Measurements from ENCODE around the gene SLC6A19.

DNA sequence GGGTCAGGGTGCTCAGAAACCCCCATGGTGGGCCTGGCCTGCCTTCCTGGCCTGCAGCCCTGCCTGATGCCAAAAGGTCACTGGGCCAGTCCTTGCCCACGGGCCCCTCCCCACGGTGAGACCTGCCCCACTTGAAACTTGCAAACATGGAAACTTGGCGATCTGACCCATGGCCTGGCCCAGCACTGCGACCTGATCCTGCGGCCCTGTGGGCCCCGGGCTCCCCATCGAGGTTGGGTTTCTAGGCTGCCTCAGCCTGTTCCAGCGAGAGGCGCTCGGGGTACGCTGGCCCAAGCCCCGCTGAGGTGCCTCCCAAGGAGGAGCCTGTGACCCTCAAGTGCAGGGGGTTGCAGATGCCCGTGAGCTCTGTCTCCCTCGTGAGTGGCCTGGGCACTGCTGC is 37.5 kb upstream of the SLC6A19 start:
- no peak for TF ChIP-seq CTCF (IDR thresholded peaks at IDR 0.05 in 2 of 3, conservative IDR thresholded peaks at IDR 0.05 in 1 of 3; ENCODE audit: control insufficient read depth in 2 of 3, extremely low read depth in 1 of 3, insufficient read depth in 1 of 3, low read depth in 3 of 3, low read length in 3 of 3)
- TF ChIP-seq, protein P1, sequence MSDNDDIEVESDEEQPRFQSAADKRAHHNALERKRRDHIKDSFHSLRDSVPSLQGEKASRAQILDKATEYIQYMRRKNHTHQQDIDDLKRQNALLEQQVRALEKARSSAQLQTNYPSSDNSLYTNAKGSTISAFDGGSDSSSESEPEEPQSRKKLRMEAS (IDR thresholded peaks at IDR 0.05; ENCODE audit: low read depth, low read length): no peak
- no peak for TF ChIP-seq ZNF207 (IDR thresholded peaks at IDR 0.05; ENCODE audit: borderline replicate concordance)
- no peak for TF ChIP-seq POLR2AphosphoS5 (IDR thresholded peaks at IDR 0.05; ENCODE audit: low read length)
- TF ChIP-seq JUNB (IDR thresholded peaks at IDR 0.05): no peak
- no peak for TF ChIP-seq EZH2 (IDR thresholded peaks at IDR 0.05; ENCODE audit: borderline replicate concordance, control insufficient read depth, low read depth, low read length)
- no peak for TF ChIP-seq POLR2AphosphoS2 (IDR thresholded peaks at IDR 0.05; ENCODE audit: low read depth, low read length)
- TF ChIP-seq ZNF274 (IDR thresholded peaks at IDR 0.05; ENCODE audit: insufficient read depth, insufficient read length): no peak
- TF ChIP-seq PRDM15 (CRISPR knock-in tag; IDR thresholded peaks at IDR 0.05): no peak
- no peak for TF ChIP-seq GABPA (IDR thresholded peaks at IDR 0.05; ENCODE audit: low read depth)
- no peak for TF ChIP-seq TCF12 (IDR thresholded peaks at IDR 0.05; ENCODE audit: low read depth, low read length)

All from GM12878 (cell line).